Measurements from ENCODE around the gene TMEM92. TPM values are rescaled to one million over a fixed set of nuclear protein-coding genes. Genes with fewer than 3 reads are reported as not detected.
A peak's percentile ranks its signal among the peaks of the same experiment; 100 is the strongest.

TMEM92 gene
- total RNA-seq, 2 donors from 2014 or later, result 34.3 to 35.8 TPM

GRCh38 chr17:50272246-50272645, 2.0 kb upstream of the TMEM92 start:
- H3K27ac ChIP-seq (ENCODE audit: low read depth, low read length), result no peak overlapping the region
- H3K27me3 ChIP-seq (ENCODE audit: control insufficient read depth, insufficient read depth, low read length, poor library complexity, severe bottlenecking), result no peaks in the 10 kb centered on the region
- Mint-ChIP-seq H3K4me1 (peaks cover 37% of the 10 kb centered on the region), H3K9me3 (no peaks in the 10 kb centered on the region), H3K27me3 (ENCODE audit: insufficient read depth) (peaks cover 10% of the 10 kb centered on the region), H3K36me3 (ENCODE audit: low read depth) (no peaks in the 10 kb centered on the region), H3K27ac (no peak overlapping the region), H3K4me3 (peak overlapping the region; percentile 70)
- H3K4me1 ChIP-seq (ENCODE audit: control insufficient read depth, insufficient read depth, low read length), result no peaks in the 10 kb centered on the region
- no peak overlapping the region for H3K4me3 ChIP-seq (ENCODE audit: low read length)
- H3K36me3 ChIP-seq (ENCODE audit: control insufficient read depth, insufficient read depth, low read length), result no peaks in the 10 kb centered on the region
- 53 to 83% methylated on average over 2 to 5 of the region's 7 CpGs for WGBS, 2 experiments (ENCODE audit: insufficient coverage in 1 of 2, insufficient read length in 1 of 2)
- TF ChIP-seq CTCF (conservative IDR thresholded peaks at IDR 0.05), result no peak
- DNase-seq, result peak; percentile 49
- no peak overlapping the region for H3K9ac ChIP-seq (ENCODE audit: extremely low read depth, low read length, poor library complexity, severe bottlenecking)
- no peaks in the 10 kb centered on the region for H3K9me3 ChIP-seq (ENCODE audit: control insufficient read depth, low read length)

- peak; percentile 99 for TF ChIP-seq CTCF (conservative IDR thresholded peaks at IDR 0.05)
- H3K36me3 ChIP-seq (ENCODE audit: control insufficient read depth, insufficient read depth, low read length), result no peaks in the 10 kb centered on the region
- H3K4me3 ChIP-seq (ENCODE audit: low read length), result peak overlapping the region; percentile 73
- H3K4me3 Mint-ChIP-seq, result peak overlapping the region; percentile 70
- no peak overlapping the region for H3K27ac Mint-ChIP-seq
- no peaks in the 10 kb centered on the region for H3K9me3 ChIP-seq (ENCODE audit: control insufficient read depth, low read length)
- peaks cover 10% of the 10 kb centered on the region for H3K27me3 Mint-ChIP-seq (ENCODE audit: insufficient read depth)
- 14 to 36% methylated on average over 17 to 57 of the region's 57 CpGs for WGBS, 2 experiments (ENCODE audit: insufficient coverage in 1 of 2, insufficient read length in 1 of 2)
- H3K9ac ChIP-seq (ENCODE audit: extremely low read depth, low read length, poor library complexity, severe bottlenecking), result no peak overlapping the region
- no peaks in the 10 kb centered on the region for H3K27me3 ChIP-seq (ENCODE audit: control insufficient read depth, insufficient read depth, low read length, poor library complexity, severe bottlenecking)
- no peaks in the 10 kb centered on the region for H3K9me3 Mint-ChIP-seq
- H3K4me1 ChIP-seq (ENCODE audit: control insufficient read depth, insufficient read depth, low read length), result no peaks in the 10 kb centered on the region
- DNase-seq, result peak; percentile 96
- H3K27ac ChIP-seq (ENCODE audit: low read depth, low read length), result no peak overlapping the region
- H3K4me1 Mint-ChIP-seq, result peaks cover 39% of the 10 kb centered on the region
- H3K36me3 Mint-ChIP-seq (ENCODE audit: low read depth), result no peaks in the 10 kb centered on the region
These were observed 1.3 kb upstream of the TMEM92 start for GRCh38 chr17:50272711-50273653.

- WGBS, 2 experiments (ENCODE audit: insufficient coverage in 1 of 2, insufficient read length in 1 of 2), result 87 to 100% methylated on average over 2 to 7 of the region's 8 CpGs
- H3K27ac ChIP-seq (ENCODE audit: low read depth, low read length), result no peak overlapping the region
- no peaks in the 10 kb centered on the region for H3K27me3 ChIP-seq (ENCODE audit: control insufficient read depth, insufficient read depth, low read length, poor library complexity, severe bottlenecking)
- no peaks in the 10 kb centered on the region for H3K4me1 ChIP-seq (ENCODE audit: control insufficient read depth, insufficient read depth, low read length)
- no peak overlapping the region for H3K9ac ChIP-seq (ENCODE audit: extremely low read depth, low read length, poor library complexity, severe bottlenecking)
- peak; percentile 76 for DNase-seq
- Mint-ChIP-seq H3K27me3 (ENCODE audit: insufficient read depth) (peaks cover 9% of the 10 kb centered on the region), H3K4me1 (peaks cover 32% of the 10 kb centered on the region), H3K9me3 (no peaks in the 10 kb centered on the region), H3K27ac (no peak overlapping the region), H3K36me3 (ENCODE audit: low read depth) (peaks cover 3% of the 10 kb centered on the region), H3K4me3 (peak overlapping the region; percentile 70)
- no peak overlapping the region for H3K4me3 ChIP-seq (ENCODE audit: low read length)
- no peaks in the 10 kb centered on the region for H3K9me3 ChIP-seq (ENCODE audit: control insufficient read depth, low read length)
- TF ChIP-seq CTCF (conservative IDR thresholded peaks at IDR 0.05), result no peak
- no peaks in the 10 kb centered on the region for H3K36me3 ChIP-seq (ENCODE audit: control insufficient read depth, insufficient read depth, low read length)
These were observed 619 bp upstream of the TMEM92 start for GRCh38 chr17:50273654-50274040.
